ENCODE measurements around the gene NSG1.

DNA sequence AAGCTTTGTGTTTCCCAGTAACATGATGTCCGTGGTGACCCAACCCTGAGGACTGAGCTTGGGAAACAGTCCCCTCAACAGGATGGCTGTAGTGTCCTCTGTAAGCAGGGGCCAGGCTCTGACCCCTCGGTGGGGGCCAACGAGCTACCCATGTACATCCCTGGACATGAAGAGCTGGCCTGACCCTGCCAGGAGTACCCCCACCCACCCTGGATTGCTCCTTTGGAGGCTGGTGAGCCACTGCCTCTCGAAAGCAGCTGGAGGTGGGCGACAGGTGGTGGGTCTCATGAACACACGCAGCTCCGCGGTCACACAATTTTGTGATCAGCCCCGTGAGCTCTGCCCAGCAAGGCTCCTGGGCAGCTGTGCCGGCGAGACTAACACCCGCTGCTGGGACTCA lies 33.5 kb downstream of the NSG1 start:
- TF ChIP-seq EZH2 (IDR thresholded peaks at IDR 0.05; ENCODE audit: low read length, unreplicated experiment), result no peak
- no peak for TF ChIP-seq CTCF (conservative IDR thresholded peaks at IDR 0.05; ENCODE audit: low read depth, low read length)
- no peak for TF ChIP-seq EZH2phosphoT487 (IDR thresholded peaks at IDR 0.05; ENCODE audit: borderline replicate concordance, low read length)
